A673 (cell line): Measurements from ENCODE around the gene H2AZ2. TPM values are rescaled to one million over a fixed set of nuclear protein-coding genes. Genes with fewer than 3 reads are reported as not detected.

Experiments
- BruUV-seq: library from RNA; stranded (reverse); fragments of 400-500 nt; replicated peaks from 2 replicates; lab custom pipeline; 2021; lab: Mats Ljungman, UMichigan
- CTCF ChIA-PET: fragments of 300-600 bp; sonication (Branson Sonifier 250); formaldehyde crosslinking; loops from one replicate; lab custom pipeline; 2022; ENCODE audit warnings: antibody characterized with exemption; lab: Charles Lee
- POLR2A ChIA-PET: fragments of 300-600 bp; sonication (Branson Sonifier 250); formaldehyde crosslinking; loops from one replicate; lab custom pipeline; 2022; ENCODE audit warnings: antibody characterized with exemption; ENCODE audit not compliant: low non-redundant PET; lab: Charles Lee
- DNase-seq: peaks from one replicate; pipeline ENCODE4 v3.0.0-alpha.2; 2015; ENCODE audit warnings: low spot score
- H3K27ac ChIP-seq: fragments of 200-600 bp; sonication (generic); 2 replicates; pipeline ENCODE4 v1.5.1; 2016; ENCODE audit warnings: mixed run types, low read depth, mild to moderate bottlenecking, mixed read lengths, antibody characterized with exemption, low read length; ENCODE audit not compliant: poor library complexity, severe bottlenecking
- H3K27me3 ChIP-seq: fragments of 200-600 bp; sonication (generic); replicated peaks from 2 replicates; pipeline ENCODE4 v1.6.1; 2017; ENCODE audit warnings: mixed run types, low read depth, mild to moderate bottlenecking, mixed read lengths, antibody characterized with exemption, low read length; ENCODE audit not compliant: insufficient read depth, poor library complexity
- H3K36me3 ChIP-seq: fragments of 200-600 bp; sonication (generic); 2 replicates; pipeline ENCODE4 v1.6.1; 2016; ENCODE audit warnings: mixed run types, mild to moderate bottlenecking, mixed read lengths, antibody characterized with exemption, low read length; ENCODE audit not compliant: insufficient read depth, poor library complexity, severe bottlenecking
- H3K4me1 ChIP-seq: fragments of 200-600 bp; sonication (generic); 2 replicates; pipeline ENCODE4 v1.6.1; 2017; ENCODE audit warnings: mixed run types, mild to moderate bottlenecking, mixed read lengths, antibody characterized with exemption, low read length; ENCODE audit not compliant: insufficient read depth, poor library complexity, severe bottlenecking
- H3K4me3 ChIP-seq: fragments of 200-600 bp; sonication (generic); 2 replicates; pipeline ENCODE4 v1.5.1; 2016; ENCODE audit warnings: low read depth, mixed run types, mild to moderate bottlenecking, mixed read lengths, low read length; ENCODE audit not compliant: poor library complexity, severe bottlenecking
- H3K9me3 ChIP-seq: fragments of 200-600 bp; sonication (generic); 2 replicates; pipeline ENCODE4 v1.6.1; 2016; ENCODE audit warnings: mixed run types, low read depth, mild to moderate bottlenecking, mixed read lengths, antibody characterized with exemption, low read length; ENCODE audit not compliant: poor library complexity, severe bottlenecking
- CTCF ChIP-seq: fragments of 300-800, 200-600 bp; sonication (generic); conservative IDR thresholded peaks from 2 replicates; pipeline ENCODE4 v1.5.1; 2017; ENCODE audit warnings: low read depth, mild to moderate bottlenecking, antibody characterized with exemption, low read length, moderate library complexity, mixed read lengths
- EZH2 ChIP-seq: fragments of 200-600 bp; sonication (generic); IDR thresholded peaks from 2 replicates; pipeline ENCODE4 v1.6.1; 2017; ENCODE audit warnings: borderline replicate concordance, low read depth, mild to moderate bottlenecking, mixed read lengths, antibody characterized with exemption, low read length; ENCODE audit not compliant: poor library complexity, severe bottlenecking
- intact Hi-C: fragments of 100-400 bp; cut with micrococcal nuclease; formaldehyde crosslinking; loops from one replicate; pipeline ENCODE4 v1.10.0; 2022; ENCODE audit not compliant: unreplicated experiment
- total RNA-seq: library from RNA; stranded (reverse); gene quantifications from 2 replicates; pipeline ENCODE4 v1.2.3, GENCODE V29; 2021

H2AZ2 gene
- total RNA-seq, 1 experiment from 2014 or later, result 291 TPM

- ChIA-PET CTCF (no interaction called here), POLR2A (no interaction called here)
- Histone ChIP-seq H3K4me3 (no peak overlapping the region), H3K27ac (no peak overlapping the region), H3K36me3 (no peaks in the 10 kb centered on the region), H3K4me1 (no peaks in the 10 kb centered on the region), H3K9me3 (no peaks in the 10 kb centered on the region), H3K27me3 (no peaks in the 10 kb centered on the region)
- intact Hi-C loops, result no loop called here
- TF ChIP-seq EZH2, result no peak
- no peak for TF ChIP-seq CTCF
- no peak for DNase-seq
- BruUV-seq, result no TSS peak
These were observed 45.9 kb upstream of the H2AZ2 start for GRCh38 chr7:44893710-44894234.

GRCh38 chr7:44891791-44892190 is 43.9 kb upstream of the H2AZ2 start:
- intact Hi-C loops, result no loop called here
- H3K36me3 ChIP-seq, result no peaks in the 10 kb centered on the region
- CTCF ChIA-PET, result no interaction called here
- no peaks in the 10 kb centered on the region for H3K9me3 ChIP-seq
- POLR2A ChIA-PET, result no interaction called here
- DNase-seq, result no peak
- H3K27ac ChIP-seq, result no peak overlapping the region
- no peak overlapping the region for H3K4me3 ChIP-seq
- no peaks in the 10 kb centered on the region for H3K4me1 ChIP-seq
- no peaks in the 10 kb centered on the region for H3K27me3 ChIP-seq
- BruUV-seq, result no TSS peak
- TF ChIP-seq EZH2, result no peak
- no peak for TF ChIP-seq CTCF

GRCh38 chr7:44891372-44891771 is 43.5 kb upstream of the H2AZ2 start:
- no peak for DNase-seq
- intact Hi-C loops, result no loop called here
- POLR2A ChIA-PET, result no interaction called here
- Histone ChIP-seq H3K4me1 (no peaks in the 10 kb centered on the region), H3K4me3 (no peak overlapping the region), H3K27ac (no peak overlapping the region), H3K9me3 (no peaks in the 10 kb centered on the region), H3K27me3 (no peaks in the 10 kb centered on the region), H3K36me3 (no peaks in the 10 kb centered on the region)
- TF ChIP-seq EZH2 (no peak), CTCF (no peak)
- CTCF ChIA-PET, result no interaction called here
- no TSS peak for BruUV-seq
